Fibroblast of the aortic adventitia (primary cell): ENCODE measurements around the gene CGRRF1. TPM values are rescaled to one million over a fixed set of nuclear protein-coding genes. Genes with fewer than 3 reads are reported as not detected.
A peak's percentile ranks its signal among the peaks of the same experiment; 100 is the strongest.

Experiments used
- DNase-seq: peaks from one replicate; pipeline ENCODE4 v3.0.0-alpha.2; 2010; ENCODE audit warnings: low read depth
- H3K4me3 ChIP-seq: 2 replicates; pipeline ENCODE4 v1.5.1; 2011; ENCODE audit warnings: low read depth, mild to moderate bottlenecking, control low read depth, low read length, moderate library complexity
- total RNA-seq: library from RNA; depleted of rRNA; stranded (reverse); fragments of >200 nt; gene quantifications from 2 replicates; pipeline ENCODE4 v1.2.3, GENCODE V29; 2012; ENCODE audit warnings: low replicate concordance
- TF ChIP-seq, protein P1 (sequence below): IDR thresholded peaks from 2 replicates; pipeline ENCODE4 v1.5.1; 2011; ENCODE audit warnings: mild to moderate bottlenecking, low read length, control low read depth, inconsistent platforms; ENCODE audit not compliant: insufficient read depth

Gene CGRRF1
- total RNA-seq, 1 donor: 19.7 TPM

DNA sequence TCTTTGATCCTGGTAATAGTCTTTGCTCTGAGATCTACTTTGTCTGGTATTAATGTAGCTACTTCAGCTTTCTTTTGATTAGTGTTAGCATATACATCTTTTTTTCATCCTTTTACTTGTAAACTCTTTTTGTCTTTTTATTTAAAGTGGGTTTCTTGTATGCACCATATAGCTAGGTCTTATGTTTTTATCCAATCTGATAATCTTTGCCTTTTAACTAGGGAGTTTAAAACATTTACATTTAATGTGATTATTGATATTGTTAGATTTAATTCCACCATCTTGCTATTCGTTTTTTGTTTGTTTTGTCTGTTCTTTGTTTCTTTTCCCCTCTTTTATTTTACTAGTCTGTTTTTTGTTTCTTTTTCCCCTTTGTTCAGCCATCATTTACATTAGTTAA lies 6.0 kb downstream of the CGRRF1 start:
- DNase-seq: no peak
- TF ChIP-seq, protein P1, sequence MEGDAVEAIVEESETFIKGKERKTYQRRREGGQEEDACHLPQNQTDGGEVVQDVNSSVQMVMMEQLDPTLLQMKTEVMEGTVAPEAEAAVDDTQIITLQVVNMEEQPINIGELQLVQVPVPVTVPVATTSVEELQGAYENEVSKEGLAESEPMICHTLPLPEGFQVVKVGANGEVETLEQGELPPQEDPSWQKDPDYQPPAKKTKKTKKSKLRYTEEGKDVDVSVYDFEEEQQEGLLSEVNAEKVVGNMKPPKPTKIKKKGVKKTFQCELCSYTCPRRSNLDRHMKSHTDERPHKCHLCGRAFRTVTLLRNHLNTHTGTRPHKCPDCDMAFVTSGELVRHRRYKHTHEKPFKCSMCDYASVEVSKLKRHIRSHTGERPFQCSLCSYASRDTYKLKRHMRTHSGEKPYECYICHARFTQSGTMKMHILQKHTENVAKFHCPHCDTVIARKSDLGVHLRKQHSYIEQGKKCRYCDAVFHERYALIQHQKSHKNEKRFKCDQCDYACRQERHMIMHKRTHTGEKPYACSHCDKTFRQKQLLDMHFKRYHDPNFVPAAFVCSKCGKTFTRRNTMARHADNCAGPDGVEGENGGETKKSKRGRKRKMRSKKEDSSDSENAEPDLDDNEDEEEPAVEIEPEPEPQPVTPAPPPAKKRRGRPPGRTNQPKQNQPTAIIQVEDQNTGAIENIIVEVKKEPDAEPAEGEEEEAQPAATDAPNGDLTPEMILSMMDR: no peak
- no peak overlapping the region for H3K4me3 ChIP-seq

DNA sequence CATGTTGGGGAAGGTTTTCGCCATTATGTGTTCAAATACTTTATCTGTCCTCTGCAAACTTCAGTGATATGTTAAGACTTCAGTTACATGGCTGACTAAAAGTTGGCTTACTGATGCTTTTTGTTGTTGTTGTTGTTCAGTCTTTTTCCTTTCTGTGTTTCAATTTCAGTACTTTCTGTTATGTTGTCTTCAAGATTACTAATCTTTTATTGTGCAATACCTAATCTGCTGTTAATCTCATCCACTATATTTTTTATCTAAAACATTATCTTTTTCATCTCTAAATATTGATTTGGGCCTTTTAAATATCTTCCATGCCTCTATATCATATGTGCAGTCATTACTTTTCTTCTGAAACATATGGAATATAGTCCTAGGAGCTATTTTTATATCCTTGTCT lies 7.0 kb downstream of the CGRRF1 start:
- TF ChIP-seq, protein P1: no peak
- DNase-seq: no peak
- no peak overlapping the region for H3K4me3 ChIP-seq

DNA sequence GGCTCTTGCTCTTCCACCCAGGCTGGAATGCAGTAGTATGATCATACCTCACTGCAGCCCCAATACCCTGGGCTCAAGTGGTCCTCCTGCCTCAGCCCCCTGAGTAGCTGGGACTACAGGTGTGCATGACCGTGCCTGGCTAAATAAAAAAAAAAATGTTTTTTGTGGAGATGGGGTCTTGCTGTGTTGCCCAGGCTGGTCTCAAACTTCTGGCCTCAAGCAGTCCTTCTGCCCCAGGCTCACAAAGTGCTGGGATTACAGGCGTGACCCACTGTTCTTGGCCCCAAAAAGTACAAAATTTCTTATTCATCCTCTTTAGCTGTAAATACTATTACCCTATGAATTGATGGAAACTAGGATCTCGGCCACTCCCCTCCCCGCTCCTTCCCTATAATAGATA lies 14.7 kb downstream of the CGRRF1 start:
- TF ChIP-seq, protein P1: no peak
- no peak for DNase-seq
- no peak overlapping the region for H3K4me3 ChIP-seq

DNA sequence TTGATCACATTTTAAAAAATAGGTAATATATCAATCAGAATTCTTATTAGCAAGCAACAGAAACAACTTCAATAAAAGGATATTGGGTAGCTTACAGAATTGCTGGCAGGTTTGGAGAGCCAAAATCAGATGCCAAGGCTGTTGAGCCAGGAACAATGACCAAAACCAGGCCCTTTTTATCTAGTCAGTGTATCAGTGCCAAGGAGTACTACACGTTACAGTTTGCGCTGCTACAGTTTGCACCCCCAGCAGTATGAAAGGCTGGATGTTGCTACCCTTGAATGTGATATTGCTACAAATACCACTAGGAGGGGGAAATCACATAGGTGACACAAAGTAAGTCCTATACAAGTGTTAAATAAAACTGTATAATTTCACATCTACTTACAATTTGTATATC lies 19.3 kb downstream of the CGRRF1 start:
- DNase-seq: no peak
- TF ChIP-seq, protein P1: no peak

DNA sequence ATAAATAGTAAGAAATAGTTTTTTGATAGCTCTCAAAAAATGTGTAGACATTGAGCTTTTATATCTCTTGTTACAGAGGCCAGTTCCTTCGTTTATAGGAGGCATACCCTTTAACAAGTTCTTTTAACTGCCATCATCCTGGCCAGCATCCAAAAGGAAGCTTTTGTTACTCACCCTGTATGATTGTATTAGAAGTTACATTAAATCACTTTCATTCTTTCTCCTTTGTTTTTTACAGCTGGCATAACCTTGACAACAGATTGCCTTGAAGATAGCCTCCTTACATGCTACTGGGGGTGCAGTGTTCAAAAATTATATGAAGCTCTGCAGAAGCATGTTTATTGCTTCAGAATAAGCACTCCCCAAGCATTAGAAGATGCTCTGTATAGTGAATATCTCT lies 20.1 kb downstream of the CGRRF1 start:
- DNase-seq: peak; percentile 55
- TF ChIP-seq, protein P1: no peak
- no peak overlapping the region for H3K4me3 ChIP-seq

More for the DNA sequence above, 19.3 kb downstream of the CGRRF1 start:
- H3K4me3 ChIP-seq: no peak overlapping the region

DNA sequence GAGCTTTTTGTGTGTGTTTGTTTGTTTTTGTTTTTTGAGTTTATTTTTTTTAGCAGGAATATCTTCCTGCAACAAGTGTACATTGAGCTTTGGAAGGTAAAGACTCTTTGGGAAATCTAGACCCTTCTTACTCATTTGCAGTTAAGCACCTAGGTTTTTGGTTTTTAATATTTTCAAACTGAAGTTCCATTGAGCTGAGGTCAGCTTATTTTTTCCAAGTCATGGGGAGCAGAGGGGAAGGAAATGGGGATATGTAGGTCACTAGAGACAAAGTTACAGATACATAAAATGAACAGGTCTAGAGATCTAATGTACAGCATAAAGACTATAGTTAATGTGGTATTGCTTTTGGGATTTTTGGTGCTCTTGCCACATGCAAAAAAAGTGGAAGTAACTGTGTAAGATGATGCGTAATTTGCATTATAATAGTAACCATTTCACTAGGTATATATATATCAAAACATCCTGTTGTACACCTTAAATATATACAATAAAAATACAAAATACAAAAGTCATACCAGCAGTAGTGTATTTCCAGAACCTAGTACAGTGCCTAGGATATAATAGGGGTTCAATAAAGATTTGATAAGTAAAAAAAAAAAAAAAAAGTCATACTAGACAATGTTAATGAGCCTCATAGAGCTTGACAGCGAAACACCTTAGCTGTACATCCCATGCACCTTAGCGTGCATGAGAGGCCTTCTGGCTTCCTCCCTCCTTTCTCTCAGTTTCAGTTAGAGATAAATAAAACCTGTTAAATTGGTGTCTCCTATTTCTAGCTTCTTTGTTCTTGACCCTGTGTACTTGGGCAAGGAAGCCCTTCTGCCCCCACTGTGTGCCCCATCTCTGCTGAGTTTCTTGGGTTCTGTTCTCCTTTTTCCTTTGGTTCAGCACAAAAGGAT lies 22.7 kb downstream of the CGRRF1 start:
- TF ChIP-seq, protein P1: no peak
- no peak overlapping the region for H3K4me3 ChIP-seq
- no peak for DNase-seq
